ENCODE results near the gene ATXN7L1. TPM values are rescaled to one million over a fixed set of nuclear protein-coding genes. Genes with fewer than 3 reads are reported as not detected.
A peak's percentile ranks its signal among the peaks of the same experiment; 100 is the strongest.

Gene ATXN7L1
- total RNA-seq, 1 experiment from 2014 or later: 38.5 TPM

DNA sequence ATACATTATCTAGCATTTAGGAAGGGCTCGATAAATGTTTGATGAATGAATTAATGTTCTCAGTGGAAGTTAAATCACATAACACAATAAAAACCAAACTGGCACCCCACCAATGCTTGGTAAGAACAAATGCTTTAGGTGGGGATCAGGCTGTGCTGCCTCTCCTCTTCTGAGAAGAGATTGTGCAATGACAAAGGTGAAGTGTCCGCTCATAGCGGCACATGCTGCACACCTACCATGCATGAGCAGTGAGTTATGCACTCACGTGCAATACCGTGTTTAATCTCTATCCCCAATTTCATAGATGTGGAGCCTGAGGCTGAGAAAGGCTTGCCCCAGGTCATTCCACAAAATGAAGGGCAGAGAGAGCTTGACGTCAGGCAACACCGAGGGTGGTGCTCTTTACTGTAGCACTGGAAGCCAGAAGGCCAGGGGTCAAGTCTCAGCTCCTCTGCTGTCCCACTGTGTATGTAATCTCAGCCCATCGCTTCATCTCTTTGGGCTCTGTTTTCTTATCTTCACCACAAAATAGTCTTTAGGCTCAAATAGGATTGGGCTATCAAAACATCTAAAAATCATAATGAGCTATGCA is 222.2 kb downstream of the ATXN7L1 start (continued):
- TF ChIP-seq, protein P1, sequence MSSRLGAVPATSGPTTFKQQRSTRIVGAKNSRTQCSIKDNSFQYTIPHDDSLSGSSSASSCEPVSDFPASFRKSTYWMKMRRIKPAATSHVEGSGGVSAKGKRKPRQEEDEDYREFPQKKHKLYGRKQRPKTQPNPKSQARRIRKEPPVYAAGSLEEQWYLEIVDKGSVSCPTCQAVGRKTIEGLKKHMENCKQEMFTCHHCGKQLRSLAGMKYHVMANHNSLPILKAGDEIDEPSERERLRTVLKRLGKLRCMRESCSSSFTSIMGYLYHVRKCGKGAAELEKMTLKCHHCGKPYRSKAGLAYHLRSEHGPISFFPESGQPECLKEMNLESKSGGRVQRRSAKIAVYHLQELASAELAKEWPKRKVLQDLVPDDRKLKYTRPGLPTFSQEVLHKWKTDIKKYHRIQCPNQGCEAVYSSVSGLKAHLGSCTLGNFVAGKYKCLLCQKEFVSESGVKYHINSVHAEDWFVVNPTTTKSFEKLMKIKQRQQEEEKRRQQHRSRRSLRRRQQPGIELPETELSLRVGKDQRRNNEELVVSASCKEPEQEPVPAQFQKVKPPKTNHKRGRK (CRISPR knock-in tag; IDR thresholded peaks at IDR 0.05; ENCODE audit: borderline replicate concordance): no peak
- TF ChIP-seq ZNF138 (CRISPR knock-in tag; conservative IDR thresholded peaks at IDR 0.05) (no peak), ZNF232 (CRISPR knock-in tag; IDR thresholded peaks at IDR 0.05) (no peak), JUN (CRISPR knock-in tag; IDR thresholded peaks at IDR 0.05) (no peak), ZBTB21 (CRISPR knock-in tag; IDR thresholded peaks at IDR 0.05; ENCODE audit: borderline replicate concordance) (no peak), ESRRA (CRISPR knock-in tag; IDR thresholded peaks at IDR 0.05; ENCODE audit: borderline replicate concordance) (no peak), ZNF416 (CRISPR knock-in tag; IDR thresholded peaks at IDR 0.05) (no peak), TEAD1 (CRISPR knock-in tag; IDR thresholded peaks at IDR 0.05) (no peak), CREM (CRISPR knock-in tag; IDR thresholded peaks at IDR 0.05) (no peak), SMAD4 (CRISPR knock-in tag; IDR thresholded peaks at IDR 0.05) (no peak)
- TF ChIP-seq, protein P2, sequence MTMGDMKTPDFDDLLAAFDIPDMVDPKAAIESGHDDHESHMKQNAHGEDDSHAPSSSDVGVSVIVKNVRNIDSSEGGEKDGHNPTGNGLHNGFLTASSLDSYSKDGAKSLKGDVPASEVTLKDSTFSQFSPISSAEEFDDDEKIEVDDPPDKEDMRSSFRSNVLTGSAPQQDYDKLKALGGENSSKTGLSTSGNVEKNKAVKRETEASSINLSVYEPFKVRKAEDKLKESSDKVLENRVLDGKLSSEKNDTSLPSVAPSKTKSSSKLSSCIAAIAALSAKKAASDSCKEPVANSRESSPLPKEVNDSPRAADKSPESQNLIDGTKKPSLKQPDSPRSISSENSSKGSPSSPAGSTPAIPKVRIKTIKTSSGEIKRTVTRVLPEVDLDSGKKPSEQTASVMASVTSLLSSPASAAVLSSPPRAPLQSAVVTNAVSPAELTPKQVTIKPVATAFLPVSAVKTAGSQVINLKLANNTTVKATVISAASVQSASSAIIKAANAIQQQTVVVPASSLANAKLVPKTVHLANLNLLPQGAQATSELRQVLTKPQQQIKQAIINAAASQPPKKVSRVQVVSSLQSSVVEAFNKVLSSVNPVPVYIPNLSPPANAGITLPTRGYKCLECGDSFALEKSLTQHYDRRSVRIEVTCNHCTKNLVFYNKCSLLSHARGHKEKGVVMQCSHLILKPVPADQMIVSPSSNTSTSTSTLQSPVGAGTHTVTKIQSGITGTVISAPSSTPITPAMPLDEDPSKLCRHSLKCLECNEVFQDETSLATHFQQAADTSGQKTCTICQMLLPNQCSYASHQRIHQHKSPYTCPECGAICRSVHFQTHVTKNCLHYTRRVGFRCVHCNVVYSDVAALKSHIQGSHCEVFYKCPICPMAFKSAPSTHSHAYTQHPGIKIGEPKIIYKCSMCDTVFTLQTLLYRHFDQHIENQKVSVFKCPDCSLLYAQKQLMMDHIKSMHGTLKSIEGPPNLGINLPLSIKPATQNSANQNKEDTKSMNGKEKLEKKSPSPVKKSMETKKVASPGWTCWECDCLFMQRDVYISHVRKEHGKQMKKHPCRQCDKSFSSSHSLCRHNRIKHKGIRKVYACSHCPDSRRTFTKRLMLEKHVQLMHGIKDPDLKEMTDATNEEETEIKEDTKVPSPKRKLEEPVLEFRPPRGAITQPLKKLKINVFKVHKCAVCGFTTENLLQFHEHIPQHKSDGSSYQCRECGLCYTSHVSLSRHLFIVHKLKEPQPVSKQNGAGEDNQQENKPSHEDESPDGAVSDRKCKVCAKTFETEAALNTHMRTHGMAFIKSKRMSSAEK (CRISPR knock-in tag; IDR thresholded peaks at IDR 0.05; ENCODE audit: borderline replicate concordance): no peak
- TF ChIP-seq, protein P3, sequence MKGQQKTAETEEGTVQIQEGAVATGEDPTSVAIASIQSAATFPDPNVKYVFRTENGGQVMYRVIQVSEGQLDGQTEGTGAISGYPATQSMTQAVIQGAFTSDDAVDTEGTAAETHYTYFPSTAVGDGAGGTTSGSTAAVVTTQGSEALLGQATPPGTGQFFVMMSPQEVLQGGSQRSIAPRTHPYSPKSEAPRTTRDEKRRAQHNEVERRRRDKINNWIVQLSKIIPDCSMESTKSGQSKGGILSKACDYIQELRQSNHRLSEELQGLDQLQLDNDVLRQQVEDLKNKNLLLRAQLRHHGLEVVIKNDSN (CRISPR knock-in tag; IDR thresholded peaks at IDR 0.05): no peak

DNA sequence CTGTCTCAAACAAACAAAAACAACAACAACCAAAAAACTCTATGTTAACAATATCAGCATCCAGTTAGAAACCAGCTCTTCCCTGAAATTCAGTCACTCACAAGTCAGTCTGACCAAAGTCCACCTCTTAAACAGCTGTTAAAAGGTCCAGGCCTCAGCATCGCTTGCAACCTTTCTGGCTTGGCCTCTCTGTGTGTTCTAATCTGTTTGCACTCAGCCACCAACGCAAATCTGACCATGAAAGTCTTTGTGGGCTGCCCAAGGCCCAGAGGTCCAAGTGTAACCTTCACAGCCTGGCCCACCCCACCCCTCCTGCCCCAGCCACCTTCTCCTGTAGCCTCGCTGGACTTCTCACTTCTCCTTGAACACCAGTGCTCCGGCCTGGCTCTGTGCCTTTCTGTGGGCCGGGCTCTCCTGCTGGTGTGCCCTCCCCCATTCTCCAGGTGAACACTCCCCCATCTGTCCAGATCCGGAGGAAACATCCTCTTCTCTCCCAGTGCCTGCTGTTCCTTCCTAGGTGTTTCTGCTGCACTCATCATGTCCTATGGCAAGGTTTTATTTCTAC is 222.9 kb downstream of the ATXN7L1 start:
- Mint-ChIP-seq H3K4me3 (peak overlapping the region; percentile 24), H3K27ac (peak overlapping the region; percentile 92), H3K36me3 (peaks cover 6% of the 10 kb centered on the region), H3K27me3 (ENCODE audit: low read depth) (no peaks in the 10 kb centered on the region), H3K4me1 (peaks cover 89% of the 10 kb centered on the region), H3K9me3 (no peaks in the 10 kb centered on the region)
- ATAC-seq (no peak), DNase-seq (ENCODE audit: low spot score) (no peak)
- POLR2A ChIA-PET: no interaction called here
- CTCF ChIA-PET: interaction anchor here (0.7 to 2.9 kb wide), 8 partner anchors 10 to 281 kb away, joined by 3 to 25 read pairs (median 6); partner anchors contain the start of gene ATXN7L1
- TF ChIP-seq, protein P3 (CRISPR knock-in tag; IDR thresholded peaks at IDR 0.05): no peak
- no peak for TF ChIP-seq ZNF138 (CRISPR knock-in tag; conservative IDR thresholded peaks at IDR 0.05)
- TF ChIP-seq, protein P4, sequence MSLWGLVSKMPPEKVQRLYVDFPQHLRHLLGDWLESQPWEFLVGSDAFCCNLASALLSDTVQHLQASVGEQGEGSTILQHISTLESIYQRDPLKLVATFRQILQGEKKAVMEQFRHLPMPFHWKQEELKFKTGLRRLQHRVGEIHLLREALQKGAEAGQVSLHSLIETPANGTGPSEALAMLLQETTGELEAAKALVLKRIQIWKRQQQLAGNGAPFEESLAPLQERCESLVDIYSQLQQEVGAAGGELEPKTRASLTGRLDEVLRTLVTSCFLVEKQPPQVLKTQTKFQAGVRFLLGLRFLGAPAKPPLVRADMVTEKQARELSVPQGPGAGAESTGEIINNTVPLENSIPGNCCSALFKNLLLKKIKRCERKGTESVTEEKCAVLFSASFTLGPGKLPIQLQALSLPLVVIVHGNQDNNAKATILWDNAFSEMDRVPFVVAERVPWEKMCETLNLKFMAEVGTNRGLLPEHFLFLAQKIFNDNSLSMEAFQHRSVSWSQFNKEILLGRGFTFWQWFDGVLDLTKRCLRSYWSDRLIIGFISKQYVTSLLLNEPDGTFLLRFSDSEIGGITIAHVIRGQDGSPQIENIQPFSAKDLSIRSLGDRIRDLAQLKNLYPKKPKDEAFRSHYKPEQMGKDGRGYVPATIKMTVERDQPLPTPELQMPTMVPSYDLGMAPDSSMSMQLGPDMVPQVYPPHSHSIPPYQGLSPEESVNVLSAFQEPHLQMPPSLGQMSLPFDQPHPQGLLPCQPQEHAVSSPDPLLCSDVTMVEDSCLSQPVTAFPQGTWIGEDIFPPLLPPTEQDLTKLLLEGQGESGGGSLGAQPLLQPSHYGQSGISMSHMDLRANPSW (CRISPR knock-in tag; conservative IDR thresholded peaks at IDR 0.05; ENCODE audit: low read depth): no peak
- TF ChIP-seq RORB (CRISPR knock-in tag; IDR thresholded peaks at IDR 0.05): no peak
- TF ChIP-seq ZNF423 (CRISPR knock-in tag; IDR thresholded peaks at IDR 0.05): no peak
- TF ChIP-seq, protein P5, sequence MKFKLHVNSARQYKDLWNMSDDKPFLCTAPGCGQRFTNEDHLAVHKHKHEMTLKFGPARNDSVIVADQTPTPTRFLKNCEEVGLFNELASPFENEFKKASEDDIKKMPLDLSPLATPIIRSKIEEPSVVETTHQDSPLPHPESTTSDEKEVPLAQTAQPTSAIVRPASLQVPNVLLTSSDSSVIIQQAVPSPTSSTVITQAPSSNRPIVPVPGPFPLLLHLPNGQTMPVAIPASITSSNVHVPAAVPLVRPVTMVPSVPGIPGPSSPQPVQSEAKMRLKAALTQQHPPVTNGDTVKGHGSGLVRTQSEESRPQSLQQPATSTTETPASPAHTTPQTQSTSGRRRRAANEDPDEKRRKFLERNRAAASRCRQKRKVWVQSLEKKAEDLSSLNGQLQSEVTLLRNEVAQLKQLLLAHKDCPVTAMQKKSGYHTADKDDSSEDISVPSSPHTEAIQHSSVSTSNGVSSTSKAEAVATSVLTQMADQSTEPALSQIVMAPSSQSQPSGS (CRISPR knock-in tag; IDR thresholded peaks at IDR 0.05; ENCODE audit: borderline replicate concordance, low read depth): no peak
- TF ChIP-seq HMGA2 (CRISPR knock-in tag; IDR thresholded peaks at IDR 0.05): no peak
- TF ChIP-seq, protein P6, sequence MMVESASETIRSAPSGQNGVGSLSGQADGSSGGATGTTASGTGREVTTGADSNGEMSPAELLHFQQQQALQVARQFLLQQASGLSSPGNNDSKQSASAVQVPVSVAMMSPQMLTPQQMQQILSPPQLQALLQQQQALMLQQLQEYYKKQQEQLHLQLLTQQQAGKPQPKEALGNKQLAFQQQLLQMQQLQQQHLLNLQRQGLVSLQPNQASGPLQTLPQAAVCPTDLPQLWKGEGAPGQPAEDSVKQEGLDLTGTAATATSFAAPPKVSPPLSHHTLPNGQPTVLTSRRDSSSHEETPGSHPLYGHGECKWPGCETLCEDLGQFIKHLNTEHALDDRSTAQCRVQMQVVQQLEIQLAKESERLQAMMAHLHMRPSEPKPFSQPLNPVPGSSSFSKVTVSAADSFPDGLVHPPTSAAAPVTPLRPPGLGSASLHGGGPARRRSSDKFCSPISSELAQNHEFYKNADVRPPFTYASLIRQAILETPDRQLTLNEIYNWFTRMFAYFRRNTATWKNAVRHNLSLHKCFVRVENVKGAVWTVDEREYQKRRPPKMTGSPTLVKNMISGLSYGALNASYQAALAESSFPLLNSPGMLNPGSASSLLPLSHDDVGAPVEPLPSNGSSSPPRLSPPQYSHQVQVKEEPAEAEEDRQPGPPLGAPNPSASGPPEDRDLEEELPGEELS (CRISPR knock-in tag; IDR thresholded peaks at IDR 0.05): no peak
- TF ChIP-seq, protein P7, sequence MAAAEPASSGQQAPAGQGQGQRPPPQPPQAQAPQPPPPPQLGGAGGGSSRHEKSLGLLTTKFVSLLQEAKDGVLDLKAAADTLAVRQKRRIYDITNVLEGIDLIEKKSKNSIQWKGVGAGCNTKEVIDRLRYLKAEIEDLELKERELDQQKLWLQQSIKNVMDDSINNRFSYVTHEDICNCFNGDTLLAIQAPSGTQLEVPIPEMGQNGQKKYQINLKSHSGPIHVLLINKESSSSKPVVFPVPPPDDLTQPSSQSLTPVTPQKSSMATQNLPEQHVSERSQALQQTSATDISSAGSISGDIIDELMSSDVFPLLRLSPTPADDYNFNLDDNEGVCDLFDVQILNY (CRISPR knock-in tag; IDR thresholded peaks at IDR 0.05): no peak
- TF ChIP-seq CBFB (CRISPR knock-in tag; IDR thresholded peaks at IDR 0.05; ENCODE audit: low read depth): no peak
- TF ChIP-seq KAT7 (CRISPR knock-in tag; IDR thresholded peaks at IDR 0.05; ENCODE audit: borderline replicate concordance): no peak
